Cardiac fibroblast (primary cell): ENCODE results near the gene PTPRR.

Experiments used
- DNase-seq, 2 donors: peaks; one replicate each; pipeline versions ENCODE4 v3.0.0 to v3.0.0-alpha.2; 2010; ENCODE audit warnings: low read depth in 2 of 2
- H3K4me3 ChIP-seq, 2 donors: replicated peaks in 1 of 2; 1 replicate in 1 of 2; 2 replicates in 1 of 2; pipeline ENCODE4 v1.5.1; 2011; ENCODE audit warnings: low read depth in 2 of 2, low read length in 2 of 2, mild to moderate bottlenecking in 2 of 2, moderate library complexity in 1 of 2
- CTCF ChIP-seq: IDR thresholded peaks from one replicate; pipeline ENCODE4 v1.5.1; 2011; ENCODE audit warnings: low read depth, mild to moderate bottlenecking, low read length, inconsistent platforms

PTPRR gene

GRCh38 chr12:70749931-70750330 lies 170.6 kb downstream of the PTPRR start:
- H3K4me3 ChIP-seq = no peak overlapping the region
- TF ChIP-seq CTCF = no peak
- DNase-seq = no peak

GRCh38 chr12:70748809-70749208 lies 171.7 kb downstream of the PTPRR start:
- DNase-seq = no peak
- TF ChIP-seq CTCF = no peak
- H3K4me3 ChIP-seq = no peak overlapping the region

GRCh38 chr12:70747445-70748260 lies 172.9 kb downstream of the PTPRR start:
- H3K4me3 ChIP-seq = no peak overlapping the region
- TF ChIP-seq CTCF = no peak
- DNase-seq = no peak

GRCh38 chr12:70745048-70745447 lies 175.5 kb downstream of the PTPRR start:
- no peak overlapping the region for H3K4me3 ChIP-seq
- TF ChIP-seq CTCF = no peak
- no peak for DNase-seq

GRCh38 chr12:70744178-70744577 lies 176.4 kb downstream of the PTPRR start:
- no peak for TF ChIP-seq CTCF
- DNase-seq = peak in 1 of 2 donors; percentile 44

GRCh38 chr12:70741256-70741655 lies 179.3 kb downstream of the PTPRR start:
- no peak overlapping the region for H3K4me3 ChIP-seq
- DNase-seq = no peak
- no peak for TF ChIP-seq CTCF

More at GRCh38 chr12:70744178-70744577, 176.4 kb downstream of the PTPRR start:
- no peak overlapping the region for H3K4me3 ChIP-seq

GRCh38 chr12:70739756-70740155 lies 180.8 kb downstream of the PTPRR start:
- no peak for DNase-seq
- H3K4me3 ChIP-seq = no peak overlapping the region
- no peak for TF ChIP-seq CTCF
